GM12878 (cell line): Measurements from ENCODE around the gene TAPT1.

Experiments used
- FOXK2 ChIP-seq: fragments of 450-650 bp; IDR thresholded peaks from 2 replicates; pipeline ENCODE4 v1.6.1; 2017; ENCODE audit warnings: mild to moderate bottlenecking, moderate library complexity
- POLR2A ChIP-seq: IDR thresholded peaks from 2 replicates; pipeline ENCODE4 v1.6.1; 2011; ENCODE audit warnings: low read depth, mild to moderate bottlenecking, low read length
- RAD21 ChIP-seq: IDR thresholded peaks from 2 replicates; pipeline ENCODE4 v1.6.1; 2011; ENCODE audit warnings: mild to moderate bottlenecking, low read depth, low read length, moderate library complexity; ENCODE audit not compliant: insufficient read depth
- RB1 ChIP-seq: fragments of 450-650 bp; formaldehyde crosslinking; IDR thresholded peaks from 2 replicates; pipeline ENCODE4 v1.6.1; 2017; ENCODE audit warnings: mild to moderate bottlenecking, borderline replicate concordance
- SUZ12 ChIP-seq: fragments of 200-600 bp; sonication (generic); IDR thresholded peaks from one replicate; pipeline ENCODE4 v1.6.1; 2018; ENCODE audit warnings: antibody characterized with exemption, mild to moderate bottlenecking; ENCODE audit not compliant: unreplicated experiment
- ZNF384 ChIP-seq: IDR thresholded peaks from 2 replicates; pipeline ENCODE4 v1.6.1; 2012; ENCODE audit warnings: low read depth, mild to moderate bottlenecking, low read length, improper control_type of control experiment, borderline replicate concordance
- TF ChIP-seq, protein P1 (sequence below), 3 experiments: IDR thresholded peaks in 2 of 3; conservative IDR thresholded peaks in 1 of 3; 2 replicates each; pipeline ENCODE4 v1.5.1; 2011; ENCODE audit warnings: low read depth in 3 of 3, low read length in 3 of 3, mild to moderate bottlenecking in 3 of 3, control low read depth in 2 of 3, moderate library complexity in 2 of 3, inconsistent platforms in 1 of 3, mixed read lengths in 1 of 3; ENCODE audit not compliant: control insufficient read depth in 2 of 3, insufficient read depth in 1 of 3; ENCODE audit errors: extremely low read depth in 1 of 3
- TF ChIP-seq, protein P2 (sequence below): fragments of 450-650 bp; formaldehyde crosslinking; IDR thresholded peaks from 2 replicates; pipeline ENCODE4 v1.4.0; 2020; ENCODE audit warnings: mild to moderate bottlenecking, moderate library complexity
- TF ChIP-seq, protein P3 (sequence below): IDR thresholded peaks from 2 replicates; pipeline ENCODE4 v1.6.1; 2012; ENCODE audit warnings: low read depth, low read length, improper control_type of control experiment

DNA sequence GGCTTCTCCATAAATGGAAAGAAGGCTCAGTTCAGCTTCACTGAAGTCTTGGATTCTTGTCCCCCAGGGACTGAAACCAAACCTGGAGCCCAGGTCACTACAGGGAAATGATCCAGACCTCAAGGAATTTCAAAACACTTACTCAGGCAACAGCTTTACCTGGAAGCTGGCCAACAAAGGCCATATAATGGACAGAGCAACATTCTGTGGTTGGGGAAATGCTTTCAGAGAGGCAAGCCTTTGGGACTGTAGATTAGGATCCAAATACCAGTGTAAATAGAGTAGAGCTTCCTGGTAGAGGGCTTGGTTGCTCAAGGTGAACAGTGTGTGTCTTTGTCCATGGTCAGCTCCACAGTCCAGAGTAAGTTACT is 85.4 kb downstream of the TAPT1 start:
- TF ChIP-seq RB1 (no peak), SUZ12 (no peak), POLR2A (no peak), FOXK2 (no peak), ZNF384 (no peak), RAD21 (no peak)
- TF ChIP-seq, protein P1, sequence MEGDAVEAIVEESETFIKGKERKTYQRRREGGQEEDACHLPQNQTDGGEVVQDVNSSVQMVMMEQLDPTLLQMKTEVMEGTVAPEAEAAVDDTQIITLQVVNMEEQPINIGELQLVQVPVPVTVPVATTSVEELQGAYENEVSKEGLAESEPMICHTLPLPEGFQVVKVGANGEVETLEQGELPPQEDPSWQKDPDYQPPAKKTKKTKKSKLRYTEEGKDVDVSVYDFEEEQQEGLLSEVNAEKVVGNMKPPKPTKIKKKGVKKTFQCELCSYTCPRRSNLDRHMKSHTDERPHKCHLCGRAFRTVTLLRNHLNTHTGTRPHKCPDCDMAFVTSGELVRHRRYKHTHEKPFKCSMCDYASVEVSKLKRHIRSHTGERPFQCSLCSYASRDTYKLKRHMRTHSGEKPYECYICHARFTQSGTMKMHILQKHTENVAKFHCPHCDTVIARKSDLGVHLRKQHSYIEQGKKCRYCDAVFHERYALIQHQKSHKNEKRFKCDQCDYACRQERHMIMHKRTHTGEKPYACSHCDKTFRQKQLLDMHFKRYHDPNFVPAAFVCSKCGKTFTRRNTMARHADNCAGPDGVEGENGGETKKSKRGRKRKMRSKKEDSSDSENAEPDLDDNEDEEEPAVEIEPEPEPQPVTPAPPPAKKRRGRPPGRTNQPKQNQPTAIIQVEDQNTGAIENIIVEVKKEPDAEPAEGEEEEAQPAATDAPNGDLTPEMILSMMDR (IDR thresholded peaks at IDR 0.05 in 2 of 3, conservative IDR thresholded peaks at IDR 0.05 in 1 of 3; ENCODE audit: control insufficient read depth in 2 of 3, extremely low read depth in 1 of 3, insufficient read depth in 1 of 3, low read depth in 3 of 3, low read length in 3 of 3) = no peak
- TF ChIP-seq, protein P2, sequence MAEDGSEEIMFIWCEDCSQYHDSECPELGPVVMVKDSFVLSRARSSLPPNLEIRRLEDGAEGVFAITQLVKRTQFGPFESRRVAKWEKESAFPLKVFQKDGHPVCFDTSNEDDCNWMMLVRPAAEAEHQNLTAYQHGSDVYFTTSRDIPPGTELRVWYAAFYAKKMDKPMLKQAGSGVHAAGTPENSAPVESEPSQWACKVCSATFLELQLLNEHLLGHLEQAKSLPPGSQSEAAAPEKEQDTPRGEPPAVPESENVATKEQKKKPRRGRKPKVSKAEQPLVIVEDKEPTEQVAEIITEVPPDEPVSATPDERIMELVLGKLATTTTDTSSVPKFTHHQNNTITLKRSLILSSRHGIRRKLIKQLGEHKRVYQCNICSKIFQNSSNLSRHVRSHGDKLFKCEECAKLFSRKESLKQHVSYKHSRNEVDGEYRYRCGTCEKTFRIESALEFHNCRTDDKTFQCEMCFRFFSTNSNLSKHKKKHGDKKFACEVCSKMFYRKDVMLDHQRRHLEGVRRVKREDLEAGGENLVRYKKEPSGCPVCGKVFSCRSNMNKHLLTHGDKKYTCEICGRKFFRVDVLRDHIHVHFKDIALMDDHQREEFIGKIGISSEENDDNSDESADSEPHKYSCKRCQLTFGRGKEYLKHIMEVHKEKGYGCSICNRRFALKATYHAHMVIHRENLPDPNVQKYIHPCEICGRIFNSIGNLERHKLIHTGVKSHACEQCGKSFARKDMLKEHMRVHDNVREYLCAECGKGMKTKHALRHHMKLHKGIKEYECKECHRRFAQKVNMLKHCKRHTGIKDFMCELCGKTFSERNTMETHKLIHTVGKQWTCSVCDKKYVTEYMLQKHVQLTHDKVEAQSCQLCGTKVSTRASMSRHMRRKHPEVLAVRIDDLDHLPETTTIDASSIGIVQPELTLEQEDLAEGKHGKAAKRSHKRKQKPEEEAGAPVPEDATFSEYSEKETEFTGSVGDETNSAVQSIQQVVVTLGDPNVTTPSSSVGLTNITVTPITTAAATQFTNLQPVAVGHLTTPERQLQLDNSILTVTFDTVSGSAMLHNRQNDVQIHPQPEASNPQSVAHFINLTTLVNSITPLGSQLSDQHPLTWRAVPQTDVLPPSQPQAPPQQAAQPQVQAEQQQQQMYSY (CRISPR knock-in tag) = no peak
- TF ChIP-seq, protein P3, sequence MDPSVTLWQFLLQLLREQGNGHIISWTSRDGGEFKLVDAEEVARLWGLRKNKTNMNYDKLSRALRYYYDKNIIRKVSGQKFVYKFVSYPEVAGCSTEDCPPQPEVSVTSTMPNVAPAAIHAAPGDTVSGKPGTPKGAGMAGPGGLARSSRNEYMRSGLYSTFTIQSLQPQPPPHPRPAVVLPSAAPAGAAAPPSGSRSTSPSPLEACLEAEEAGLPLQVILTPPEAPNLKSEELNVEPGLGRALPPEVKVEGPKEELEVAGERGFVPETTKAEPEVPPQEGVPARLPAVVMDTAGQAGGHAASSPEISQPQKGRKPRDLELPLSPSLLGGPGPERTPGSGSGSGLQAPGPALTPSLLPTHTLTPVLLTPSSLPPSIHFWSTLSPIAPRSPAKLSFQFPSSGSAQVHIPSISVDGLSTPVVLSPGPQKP = no peak
